Dendritic cell treated with granulocyte-macrophage colony-stimulating factor and Interleukin-4, amounts not matched to agents 40 ng/mL and 50 ng/mL, for 4 days (primary cell): ENCODE measurements around the gene KCNK7.
A peak's percentile ranks its signal among the peaks of the same experiment; 100 is the strongest.

ENCODE experiments used
- H3K27ac Mint-ChIP-seq: one replicate; pipeline ENCODE4 v1.8.0; 2022; ENCODE audit warnings: mild to moderate bottlenecking, mixed read lengths
- H3K27me3 Mint-ChIP-seq: one replicate; pipeline ENCODE4 v1.8.0; 2022; ENCODE audit warnings: mild to moderate bottlenecking, mixed read lengths
- H3K36me3 Mint-ChIP-seq: one replicate; pipeline ENCODE4 v1.8.0; 2022; ENCODE audit warnings: low read depth, mixed read lengths
- H3K4me1 Mint-ChIP-seq: one replicate; pipeline ENCODE4 v1.8.0; 2022; ENCODE audit warnings: low read depth, mixed read lengths
- H3K4me3 Mint-ChIP-seq: one replicate; pipeline ENCODE4 v1.8.0; 2022; ENCODE audit warnings: mild to moderate bottlenecking, moderate library complexity, mixed read lengths
- H3K9me3 Mint-ChIP-seq: one replicate; pipeline ENCODE4 v1.8.0; 2022; ENCODE audit warnings: mixed read lengths
- intact Hi-C: fragments of 100-400 bp; cut with micrococcal nuclease; formaldehyde crosslinking; loops from one replicate; pipeline ENCODE4 v1.15.0; 2022

Gene KCNK7

DNA sequence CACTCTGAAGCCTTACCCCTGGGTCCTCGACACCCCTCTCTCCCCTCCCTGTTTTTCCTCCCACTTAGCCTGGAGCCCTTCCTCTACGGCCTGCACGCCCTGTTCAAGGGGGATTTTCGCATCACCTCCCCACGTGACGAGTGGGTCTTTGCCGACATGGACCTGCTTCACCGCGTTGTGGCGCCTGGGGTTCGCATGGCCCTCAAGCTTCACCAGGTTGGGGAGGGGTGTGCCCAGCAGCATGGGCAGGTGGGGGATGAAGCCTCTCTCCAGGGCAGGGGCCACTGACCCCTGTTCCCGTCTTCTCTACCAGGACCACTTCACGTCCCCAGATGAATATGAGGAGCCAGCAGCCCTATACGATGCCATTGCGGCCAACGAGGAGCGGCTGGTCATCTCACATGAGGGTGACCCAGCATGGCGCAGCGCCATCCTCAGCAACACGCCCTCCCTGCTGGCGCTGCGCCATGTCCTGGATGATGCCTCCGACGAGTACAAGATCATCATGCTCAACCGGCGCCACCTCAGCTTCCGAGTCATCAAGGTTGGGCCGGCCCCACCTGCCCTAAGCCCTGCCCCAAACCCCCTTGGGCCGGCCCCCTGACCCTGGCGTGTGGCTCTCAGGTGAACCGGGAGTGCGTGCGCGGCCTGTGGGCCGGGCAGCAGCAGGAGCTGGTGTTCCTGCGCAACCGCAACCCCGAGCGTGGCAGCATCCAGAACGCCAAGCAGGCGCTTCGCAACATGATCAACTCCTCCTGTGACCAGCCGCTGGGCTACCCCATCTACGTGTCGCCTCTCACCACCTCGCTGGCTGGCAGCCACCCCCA lies 39.5 kb upstream of the KCNK7 start:
- Mint-ChIP-seq H3K4me1 (peaks cover 48% of the 10 kb centered on the region), H3K36me3 (peaks cover 93% of the 10 kb centered on the region), H3K27me3 (no peaks in the 10 kb centered on the region), H3K27ac (no peak overlapping the region), H3K4me3 (no peak overlapping the region), H3K9me3 (no peaks in the 10 kb centered on the region)
- intact Hi-C loops: no loop called here

DNA sequence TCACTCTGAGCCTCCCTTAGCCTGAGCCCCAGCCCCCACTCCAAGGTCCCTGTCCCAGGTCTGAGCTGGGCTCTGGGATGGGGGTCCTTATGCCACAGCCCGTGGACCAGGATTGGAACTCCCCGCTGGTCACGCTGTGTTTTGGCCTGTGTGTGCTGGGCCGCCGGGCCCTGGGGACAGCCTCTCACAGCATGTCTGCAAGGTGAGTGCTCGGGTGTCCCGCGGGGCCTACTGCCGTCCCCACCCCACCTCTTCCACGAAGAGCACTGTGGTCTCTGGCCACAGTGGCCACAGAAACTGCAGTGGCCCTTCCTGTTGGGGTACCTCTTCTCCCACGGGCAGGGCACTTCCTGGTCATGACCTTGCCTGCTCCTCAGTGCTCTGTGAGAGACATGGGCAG lies 38.8 kb upstream of the KCNK7 start:
- H3K27me3 Mint-ChIP-seq: no peaks in the 10 kb centered on the region
- no peak overlapping the region for H3K4me3 Mint-ChIP-seq
- H3K4me1 Mint-ChIP-seq: peaks cover 41% of the 10 kb centered on the region
- peaks cover 95% of the 10 kb centered on the region for H3K36me3 Mint-ChIP-seq
- no peak overlapping the region for H3K27ac Mint-ChIP-seq
- no peaks in the 10 kb centered on the region for H3K9me3 Mint-ChIP-seq
- intact Hi-C loops: no loop called here

DNA sequence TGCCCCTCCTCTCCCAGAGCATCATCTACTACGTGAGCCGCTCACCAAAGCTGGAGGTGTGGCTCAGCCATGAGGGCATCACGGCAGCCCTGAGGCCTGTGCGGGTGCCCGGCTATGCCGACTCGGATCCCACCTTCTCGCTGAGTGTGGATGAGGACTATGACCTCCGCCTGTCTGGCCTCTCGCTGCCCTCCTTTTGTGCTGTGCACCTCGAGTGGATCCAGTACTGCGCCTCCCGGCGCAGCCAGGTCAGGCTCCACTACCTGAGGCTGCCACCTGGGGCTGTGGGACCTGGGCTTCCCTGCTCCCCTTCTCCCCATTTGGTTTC lies 38.5 kb upstream of the KCNK7 start:
- Mint-ChIP-seq H3K36me3 (peaks cover 97% of the 10 kb centered on the region), H3K9me3 (no peaks in the 10 kb centered on the region), H3K27me3 (no peaks in the 10 kb centered on the region), H3K27ac (peak overlapping the region; percentile 44), H3K4me3 (no peak overlapping the region), H3K4me1 (peaks cover 37% of the 10 kb centered on the region)
- intact Hi-C loops: no loop called here

DNA sequence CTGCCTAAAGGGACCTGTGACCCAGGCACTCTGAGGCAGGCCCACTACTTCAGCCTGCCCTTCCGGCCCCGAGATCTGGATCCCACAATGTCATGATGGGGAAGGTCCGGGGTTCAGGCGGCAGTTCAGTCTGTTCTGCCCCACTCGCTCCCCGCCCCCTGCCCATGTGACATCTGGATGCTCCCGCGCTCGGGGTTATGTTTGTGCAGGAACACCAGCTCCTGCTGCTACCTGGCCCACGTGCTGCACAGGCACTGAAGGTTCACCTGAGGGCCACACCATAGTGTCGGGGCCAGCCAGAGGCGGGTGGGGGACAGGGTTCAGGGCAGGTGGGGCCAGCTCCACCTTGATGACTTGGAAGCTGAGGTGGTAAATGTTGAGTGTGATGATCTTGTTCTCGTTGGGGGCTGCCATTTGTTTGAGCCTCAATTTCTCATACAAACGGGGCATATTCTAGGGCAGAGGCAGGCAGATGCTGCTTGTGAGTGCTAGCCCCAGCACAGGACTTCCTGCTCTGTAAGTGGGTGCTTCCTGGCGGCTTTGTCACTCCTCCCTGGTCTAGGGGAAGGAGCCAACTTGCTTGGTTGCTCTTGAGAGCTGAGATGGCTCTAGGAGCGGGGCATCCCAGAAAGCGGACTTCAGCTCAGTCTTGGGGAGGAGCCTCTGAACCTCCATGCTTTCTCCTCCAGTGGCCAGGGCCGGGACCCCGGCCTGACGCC lies 37.9 kb upstream of the KCNK7 start:
- no peaks in the 10 kb centered on the region for H3K27me3 Mint-ChIP-seq
- intact Hi-C loops: no loop called here
- peak overlapping the region; percentile 44 for H3K27ac Mint-ChIP-seq
- no peaks in the 10 kb centered on the region for H3K9me3 Mint-ChIP-seq
- peaks cover 32% of the 10 kb centered on the region for H3K4me1 Mint-ChIP-seq
- H3K36me3 Mint-ChIP-seq: peaks cover 97% of the 10 kb centered on the region
- no peak overlapping the region for H3K4me3 Mint-ChIP-seq

DNA sequence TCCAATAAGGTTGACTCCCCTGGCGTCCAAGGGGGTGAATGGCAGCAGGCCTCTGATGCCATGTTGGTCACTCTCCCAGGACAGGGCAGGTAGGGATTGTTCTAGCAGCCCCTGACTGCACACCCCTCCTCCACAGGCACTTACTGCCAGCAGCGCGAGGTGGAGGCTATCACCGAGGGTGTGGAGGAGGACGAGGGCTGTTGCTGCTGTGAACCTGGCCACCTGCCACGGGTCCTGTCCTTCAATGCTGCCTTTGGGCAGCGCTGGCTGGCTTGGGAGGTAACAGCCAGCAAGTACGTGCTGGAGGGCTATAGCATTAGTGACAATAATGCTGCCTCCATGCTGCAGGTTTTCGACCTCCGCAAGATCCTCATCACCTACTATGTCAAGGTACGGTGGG lies 34.6 kb upstream of the KCNK7 start:
- Mint-ChIP-seq H3K27me3 (no peaks in the 10 kb centered on the region), H3K36me3 (peaks cover 100% of the 10 kb centered on the region), H3K4me3 (no peak overlapping the region), H3K9me3 (no peaks in the 10 kb centered on the region), H3K27ac (no peak overlapping the region), H3K4me1 (peaks cover 35% of the 10 kb centered on the region)
- intact Hi-C loops: no loop called here

DNA sequence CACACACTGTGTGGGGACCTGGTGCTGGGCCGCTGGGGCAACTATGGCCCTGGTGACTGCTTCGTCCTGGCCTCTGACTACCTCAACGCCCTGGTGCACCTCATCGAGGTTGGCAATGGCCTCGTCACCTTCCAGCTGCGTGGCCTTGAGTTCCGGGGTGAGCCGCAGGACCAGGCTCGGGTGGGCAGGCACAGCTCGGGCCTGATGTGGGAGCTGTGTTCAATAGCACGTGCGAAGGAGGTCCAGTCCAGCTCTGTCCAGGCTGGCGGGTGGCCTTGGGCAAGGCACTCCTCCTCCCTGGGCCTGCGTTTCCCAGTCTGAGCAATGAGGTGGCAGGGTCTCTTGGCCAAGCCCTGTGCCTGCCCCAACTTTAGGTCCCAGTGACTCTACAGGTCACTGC lies 34.0 kb upstream of the KCNK7 start:
- peaks cover 35% of the 10 kb centered on the region for H3K4me1 Mint-ChIP-seq
- intact Hi-C loops: no loop called here
- no peak overlapping the region for H3K27ac Mint-ChIP-seq
- no peaks in the 10 kb centered on the region for H3K27me3 Mint-ChIP-seq
- H3K4me3 Mint-ChIP-seq: no peak overlapping the region
- H3K9me3 Mint-ChIP-seq: no peaks in the 10 kb centered on the region
- H3K36me3 Mint-ChIP-seq: peaks cover 100% of the 10 kb centered on the region

DNA sequence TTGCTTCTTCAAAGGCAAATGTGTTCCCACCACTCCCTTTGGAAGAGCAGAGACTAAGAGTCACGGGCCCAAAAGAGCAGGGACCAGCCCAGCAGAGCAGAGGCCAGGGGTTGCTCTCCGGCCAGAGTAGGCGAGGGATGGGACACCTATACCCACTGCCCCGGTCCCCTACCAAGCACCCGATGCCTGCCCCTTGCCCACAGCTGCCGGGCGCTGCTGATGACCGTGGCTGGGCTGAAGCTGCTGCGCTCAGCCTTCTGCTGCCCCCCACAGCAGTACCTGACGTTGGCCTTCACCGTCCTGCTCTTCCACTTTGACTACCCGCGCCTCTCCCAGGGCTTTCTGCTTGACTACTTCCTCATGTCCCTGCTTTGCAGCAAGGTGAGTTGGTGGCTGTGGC lies 31.6 kb upstream of the KCNK7 start:
- Mint-ChIP-seq H3K4me1 (peaks cover 24% of the 10 kb centered on the region), H3K27me3 (no peaks in the 10 kb centered on the region), H3K4me3 (no peak overlapping the region), H3K9me3 (no peaks in the 10 kb centered on the region), H3K36me3 (peaks cover 100% of the 10 kb centered on the region), H3K27ac (no peak overlapping the region)
- intact Hi-C loops: loop anchor here (2.0 kb wide), 1 partner anchor 80 kb away; no protein-coding TSS in a partner anchor

DNA sequence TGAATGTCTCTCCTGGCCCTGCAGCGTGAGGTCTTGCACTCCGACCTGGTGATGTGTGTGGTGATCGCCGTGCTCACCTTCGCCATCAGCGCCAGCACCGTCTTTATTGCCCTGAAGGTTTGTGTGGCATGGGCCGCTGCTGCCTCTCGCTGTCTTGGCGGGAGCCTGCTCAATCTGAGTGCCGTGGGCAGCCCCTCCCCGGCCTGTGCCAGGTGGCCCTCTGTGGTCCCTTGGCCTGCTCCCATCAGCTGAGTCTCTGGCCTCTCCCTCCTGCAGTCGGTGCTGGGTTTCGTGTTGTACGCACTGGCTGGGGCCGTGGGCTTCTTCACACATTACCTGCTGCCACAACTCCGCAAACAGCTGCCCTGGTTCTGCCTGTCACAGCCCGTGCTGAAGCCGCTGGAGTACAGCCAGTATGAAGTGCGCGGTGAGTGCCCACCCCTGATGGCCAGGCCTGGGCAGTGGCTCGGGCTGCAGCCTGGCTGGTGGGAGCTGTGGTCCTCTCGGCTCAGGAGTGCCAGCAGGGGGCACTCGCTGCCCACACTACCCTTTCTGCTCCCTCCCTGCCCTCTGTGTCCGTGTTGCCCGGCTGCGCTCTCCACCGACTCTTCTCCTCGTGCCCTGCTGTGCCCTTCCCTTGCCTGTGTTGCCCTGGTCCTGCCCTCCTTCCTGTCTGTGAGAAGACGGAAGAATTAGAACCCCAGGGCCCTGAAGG lies 30.2 kb upstream of the KCNK7 start:
- intact Hi-C loops: loop anchor here (2.0 kb wide), 1 partner anchor 81 kb away; no protein-coding TSS in a partner anchor
- H3K27me3 Mint-ChIP-seq: no peaks in the 10 kb centered on the region
- peaks cover 19% of the 10 kb centered on the region for H3K4me1 Mint-ChIP-seq
- peaks cover 100% of the 10 kb centered on the region for H3K36me3 Mint-ChIP-seq
- H3K27ac Mint-ChIP-seq: peak overlapping the region; percentile 62
- no peaks in the 10 kb centered on the region for H3K9me3 Mint-ChIP-seq
- no peak overlapping the region for H3K4me3 Mint-ChIP-seq

DNA sequence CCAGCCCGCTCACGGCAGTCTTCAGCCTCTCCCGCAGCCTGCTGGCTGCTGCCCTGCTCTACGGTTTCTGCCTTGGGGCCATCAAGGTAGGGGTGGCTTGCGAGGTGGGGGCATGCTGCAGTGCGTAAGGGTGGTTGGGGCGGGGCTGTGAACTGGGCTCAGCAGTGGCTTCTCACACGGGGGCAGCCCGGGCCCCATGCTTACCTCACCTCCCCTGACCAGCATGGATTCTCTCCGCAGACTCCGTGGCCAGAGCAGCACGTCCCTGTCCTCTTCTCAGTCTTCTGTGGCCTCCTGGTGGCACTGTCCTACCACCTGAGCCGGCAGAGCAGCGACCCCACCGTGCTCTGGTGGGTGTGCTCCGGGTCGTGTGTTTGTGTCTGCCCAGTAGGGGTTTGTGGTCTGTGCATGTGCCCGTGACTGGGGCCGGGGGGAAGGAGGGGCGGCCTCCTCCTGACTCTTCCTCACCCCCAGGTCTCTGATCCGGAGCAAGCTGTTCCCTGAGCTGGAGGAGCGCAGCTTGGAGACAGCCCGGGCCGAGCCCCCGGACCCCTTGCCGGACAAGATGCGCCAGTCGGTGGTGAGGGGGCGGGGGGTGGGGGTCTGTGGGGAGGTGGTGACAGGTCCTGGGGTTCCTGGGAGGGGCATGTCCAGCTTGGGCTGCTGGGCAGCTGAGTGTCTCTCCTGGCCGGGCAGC lies 29.5 kb upstream of the KCNK7 start:
- H3K36me3 Mint-ChIP-seq: peaks cover 100% of the 10 kb centered on the region
- no peak overlapping the region for H3K4me3 Mint-ChIP-seq
- intact Hi-C loops: no loop called here
- H3K9me3 Mint-ChIP-seq: no peaks in the 10 kb centered on the region
- H3K4me1 Mint-ChIP-seq: peaks cover 19% of the 10 kb centered on the region
- no peaks in the 10 kb centered on the region for H3K27me3 Mint-ChIP-seq
- H3K27ac Mint-ChIP-seq: no peak overlapping the region

DNA sequence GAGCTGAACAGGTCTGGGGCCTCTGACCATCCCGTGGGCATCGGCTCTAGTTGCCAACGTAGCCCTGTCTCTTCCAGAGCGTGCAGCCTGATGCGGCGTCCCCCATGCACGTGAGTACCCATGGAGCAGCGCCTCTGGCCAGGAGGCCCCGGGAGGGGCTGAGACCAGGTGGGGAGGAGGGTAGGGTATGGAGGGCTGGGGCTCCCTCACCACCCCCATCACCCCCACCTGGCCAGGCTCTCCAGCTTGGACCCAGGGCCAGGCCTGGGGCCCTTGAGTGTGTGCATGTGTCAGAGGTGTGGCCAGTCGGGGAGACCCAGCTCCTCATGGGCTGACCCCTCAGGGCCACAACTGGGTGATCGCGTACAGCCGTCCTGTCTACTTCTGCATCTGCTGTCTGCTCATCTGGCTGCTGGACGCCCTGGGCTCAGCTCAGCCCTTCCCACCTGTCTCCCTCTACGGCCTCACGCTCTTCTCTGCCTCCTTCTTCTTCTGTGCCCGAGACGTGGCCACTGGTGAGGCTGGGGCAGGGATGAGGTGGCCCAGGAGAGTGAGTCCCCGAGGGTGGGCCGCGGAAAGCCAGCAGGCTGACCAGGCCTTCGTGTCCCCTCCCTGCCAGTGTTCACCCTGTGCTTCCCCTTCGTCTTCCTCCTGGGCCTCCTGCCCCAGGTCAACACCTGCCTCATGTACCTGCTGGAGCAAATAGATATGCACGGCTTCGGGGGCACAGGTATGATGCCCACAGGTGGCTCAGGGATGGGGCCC lies 28.4 kb upstream of the KCNK7 start:
- Mint-ChIP-seq H3K27ac (no peak overlapping the region), H3K4me1 (peaks cover 19% of the 10 kb centered on the region), H3K9me3 (no peaks in the 10 kb centered on the region), H3K4me3 (no peak overlapping the region), H3K36me3 (peaks cover 100% of the 10 kb centered on the region), H3K27me3 (no peaks in the 10 kb centered on the region)
- intact Hi-C loops: no loop called here

DNA sequence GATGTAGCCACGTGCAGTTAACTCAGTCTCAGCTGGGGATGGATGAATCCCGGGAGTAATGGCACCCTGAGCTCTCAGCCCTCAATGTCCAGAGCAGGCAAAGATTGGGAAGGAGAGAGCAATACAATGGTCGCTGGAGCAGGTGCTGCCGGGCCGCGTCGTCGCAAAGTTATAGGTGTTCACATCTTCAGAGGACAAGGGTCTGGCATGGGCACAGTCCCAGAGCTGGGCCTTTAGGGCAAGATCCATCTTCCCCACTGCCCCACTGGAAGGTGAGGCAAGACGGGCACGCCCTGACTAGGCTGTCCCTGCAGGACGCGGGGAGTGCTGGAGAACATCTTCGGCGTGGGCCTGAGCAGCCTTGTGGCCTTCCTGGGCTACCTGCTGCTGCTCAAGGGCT lies 27.6 kb upstream of the KCNK7 start:
- peaks cover 26% of the 10 kb centered on the region for H3K4me1 Mint-ChIP-seq
- H3K4me3 Mint-ChIP-seq: no peak overlapping the region
- H3K27ac Mint-ChIP-seq: no peak overlapping the region
- H3K27me3 Mint-ChIP-seq: no peaks in the 10 kb centered on the region
- intact Hi-C loops: no loop called here
- no peaks in the 10 kb centered on the region for H3K9me3 Mint-ChIP-seq
- H3K36me3 Mint-ChIP-seq: peaks cover 100% of the 10 kb centered on the region

DNA sequence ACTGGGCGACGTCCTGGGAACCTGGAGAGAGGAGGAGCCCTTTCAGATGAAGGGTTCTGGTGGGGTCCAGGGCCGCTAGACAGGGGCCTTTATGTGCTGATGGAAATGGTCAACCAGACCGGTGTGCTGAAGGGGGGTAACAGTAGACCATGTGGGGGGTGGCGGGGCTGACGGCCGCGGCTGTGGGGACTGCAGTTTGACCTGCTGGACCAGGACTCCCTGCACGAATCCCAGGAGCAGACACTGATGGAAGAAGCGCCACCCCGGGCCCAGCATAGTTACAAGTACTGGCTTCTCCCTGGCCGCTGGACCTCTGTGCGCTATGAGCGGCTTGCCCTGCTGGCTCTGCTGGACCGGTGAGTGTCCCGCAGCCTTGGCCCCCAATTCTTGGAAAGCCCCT lies 26.4 kb upstream of the KCNK7 start:
- no peak overlapping the region for H3K27ac Mint-ChIP-seq
- intact Hi-C loops: no loop called here
- H3K4me3 Mint-ChIP-seq: no peak overlapping the region

DNA sequence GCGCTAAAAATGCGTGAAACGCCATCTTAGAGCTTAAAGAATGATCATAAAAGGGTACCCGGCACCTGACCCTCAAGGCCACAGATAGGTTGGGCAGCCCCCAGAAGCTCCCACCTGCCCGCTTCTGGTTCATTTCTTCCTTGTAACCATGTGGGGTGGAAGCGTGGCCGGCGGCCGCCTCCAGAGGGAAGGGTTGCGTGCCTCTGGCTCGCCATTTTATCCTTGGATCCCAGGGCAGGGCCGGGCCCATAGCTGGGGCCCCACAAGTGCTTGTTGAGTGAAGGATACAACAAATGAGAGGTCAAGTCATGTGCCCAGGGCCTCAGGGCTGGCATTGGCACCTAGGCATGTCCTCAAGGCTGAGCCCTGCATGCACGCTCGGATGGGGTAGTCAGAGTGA lies 25.9 kb upstream of the KCNK7 start:
- Mint-ChIP-seq H3K9me3 (no peaks in the 10 kb centered on the region), H3K27ac (no peak overlapping the region), H3K4me1 (peaks cover 28% of the 10 kb centered on the region), H3K36me3 (peaks cover 100% of the 10 kb centered on the region), H3K4me3 (no peak overlapping the region), H3K27me3 (no peaks in the 10 kb centered on the region)
- intact Hi-C loops: no loop called here

More for the DNA sequence above, 26.4 kb upstream of the KCNK7 start:
- H3K36me3 Mint-ChIP-seq: peaks cover 100% of the 10 kb centered on the region
- no peaks in the 10 kb centered on the region for H3K9me3 Mint-ChIP-seq
- H3K4me1 Mint-ChIP-seq: peaks cover 26% of the 10 kb centered on the region
- H3K27me3 Mint-ChIP-seq: no peaks in the 10 kb centered on the region
